ENCODE data around the gene PYURF.
A peak's percentile ranks its signal among the peaks of the same experiment; 100 is the strongest.

Gene PYURF

GRCh38 chr4:88526221-88526815, 2.7 kb upstream of the PYURF start:
- no peak overlapping the region for H3K4me3 ChIP-seq (ENCODE audit: low read length)
- TF ChIP-seq CTCF (conservative IDR thresholded peaks at IDR 0.05; ENCODE audit: low read depth, low read length), result peak; percentile 20
- no peak for DNase-seq (ENCODE audit: low read depth)

- no peak for DNase-seq (ENCODE audit: low read depth)
- H3K4me3 ChIP-seq (ENCODE audit: low read length), result peak overlapping the region; percentile 92
- TF ChIP-seq CTCF (conservative IDR thresholded peaks at IDR 0.05; ENCODE audit: low read depth, low read length), result no peak
Observed at GRCh38 chr4:88524171-88524570, 595 bp upstream of the PYURF start.

- peak overlapping the region; percentile 92 for H3K4me3 ChIP-seq (ENCODE audit: low read length)
- TF ChIP-seq CTCF (conservative IDR thresholded peaks at IDR 0.05; ENCODE audit: low read depth, low read length), result no peak
- DNase-seq (ENCODE audit: low read depth), result no peak
Observed at GRCh38 chr4:88522702-88523324, 763 bp downstream of the PYURF start.

- H3K4me3 ChIP-seq (ENCODE audit: low read length), result no peak overlapping the region
- no peak for DNase-seq (ENCODE audit: low read depth)
- no peak for TF ChIP-seq CTCF (conservative IDR thresholded peaks at IDR 0.05; ENCODE audit: low read depth, low read length)
Observed at GRCh38 chr4:88518911-88519310, 4.7 kb downstream of the PYURF start.

- no peak overlapping the region for H3K4me3 ChIP-seq (ENCODE audit: low read length)
- DNase-seq (ENCODE audit: low read depth), result no peak
- TF ChIP-seq CTCF (conservative IDR thresholded peaks at IDR 0.05; ENCODE audit: low read depth, low read length), result no peak
Observed at GRCh38 chr4:88517825-88518224, 5.8 kb downstream of the PYURF start.

GRCh38 chr4:88516746-88517145, 6.8 kb downstream of the PYURF start:
- no peak for DNase-seq (ENCODE audit: low read depth)
- TF ChIP-seq CTCF (conservative IDR thresholded peaks at IDR 0.05; ENCODE audit: low read depth, low read length), result no peak
- no peak overlapping the region for H3K4me3 ChIP-seq (ENCODE audit: low read length)

Data from retinal pigment epithelial cell (primary cell).